B cell (primary cell): ENCODE measurements around the gene ADD3. TPM values are rescaled to one million over a fixed set of nuclear protein-coding genes. Genes with fewer than 3 reads are reported as not detected.

Source experiments
- ATAC-seq: fragments of 200-7000 bp; cut with Tn5 transposase; one replicate; pipeline ENCODE4 v1.10.0; 2021; ENCODE audit warnings: low read depth, mild to moderate bottlenecking, moderate number of reproducible peaks, moderate library complexity
- CTCF ChIA-PET: fragments of 350-600 bp; sonication (Branson Sonifier 250); formaldehyde crosslinking; loops from one replicate; lab custom pipeline; 2021; ENCODE audit warnings: antibody characterized with exemption, inconsistent platforms; lab: Charles Lee
- POLR2A ChIA-PET: fragments of 350-600 bp; sonication (Branson Sonifier 250); formaldehyde crosslinking; loops from one replicate; lab custom pipeline; 2021; ENCODE audit warnings: antibody characterized with exemption; lab: Charles Lee
- DNase-seq: peaks from one replicate; pipeline ENCODE4 v3.0.0; 2013
- H2AFZ ChIP-seq: 2 replicates; pipeline ENCODE4 v1.6.1; 2012; ENCODE audit warnings: mild to moderate bottlenecking, low read depth, low read length; ENCODE audit not compliant: insufficient read depth, poor library complexity, severe bottlenecking
- H3K27ac ChIP-seq, 2 donors: 1 replicate in 1 of 2; 2 replicates in 1 of 2; pipeline ENCODE4 v1.5.1; 2012 to 2013; ENCODE audit warnings: low read length in 2 of 2, mild to moderate bottlenecking in 2 of 2, moderate library complexity in 1 of 2
- H3K27me3 ChIP-seq, 4 experiments: fragments of 200-600 bp in 1 of 4; sonication (generic) in 1 of 4; replicated peaks in 1 of 4; 1 replicate in 2 of 4; 2 replicates in 2 of 4; pipeline versions ENCODE4 v1.6.1 to v1.7.0; 2013 to 2016; ENCODE audit warnings: low read length in 3 of 4, mild to moderate bottlenecking in 2 of 4, mixed read lengths in 1 of 4, moderate library complexity in 1 of 4; ENCODE audit not compliant: insufficient read depth in 4 of 4, control insufficient read depth in 3 of 4; ENCODE audit errors: control extremely low read depth in 1 of 4
- H3K36me3 ChIP-seq, 2 experiments: replicated peaks in 1 of 2; 1 replicate in 1 of 2; 2 replicates in 1 of 2; pipeline versions ENCODE4 v1.6.1 to v1.7.1; 2013; ENCODE audit warnings: low read length in 1 of 2; ENCODE audit not compliant: insufficient read depth in 2 of 2, control insufficient read depth in 1 of 2; ENCODE audit errors: control extremely low read depth in 1 of 2, extremely low read depth in 1 of 2
- H3K4me1 ChIP-seq, 2 donors: fragments of 200-600 bp in 1 of 2; sonication (generic) in 1 of 2; 1 replicate in 1 of 2; 2 replicates in 1 of 2; pipeline versions ENCODE4 v1.5.1 to v1.6.1; 2013 to 2017; ENCODE audit warnings: low read length in 2 of 2; ENCODE audit not compliant: control insufficient read depth in 2 of 2, insufficient read depth in 2 of 2
- H3K4me2 ChIP-seq: replicated peaks from 2 replicates; pipeline ENCODE3; 2012; ENCODE audit warnings: mild to moderate bottlenecking, low read depth, low read length; ENCODE audit not compliant: poor library complexity, severe bottlenecking
- H3K4me3 ChIP-seq, 5 experiments: fragments of 200-600 bp in 1 of 5; sonication (generic) in 1 of 5; 1 replicate in 3 of 5; 2 replicates in 2 of 5; pipeline versions ENCODE4 v1.5.1 to v1.7.0; 2011 to 2016; ENCODE audit warnings: low read length in 4 of 5, mild to moderate bottlenecking in 4 of 5, low read depth in 2 of 5, control low read depth in 1 of 5, moderate library complexity in 1 of 5; ENCODE audit not compliant: insufficient read depth in 1 of 5; ENCODE audit errors: control extremely low read depth in 1 of 5, extremely low read depth in 1 of 5
- H3K79me2 ChIP-seq: fragments of 200-600 bp; sonication (generic); one replicate; pipeline ENCODE4 v1.6.0; 2016; ENCODE audit warnings: low read length; ENCODE audit not compliant: control insufficient read depth, insufficient read depth
- H3K9ac ChIP-seq: fragments of 200-600 bp; sonication (generic); 2 replicates; pipeline ENCODE4 v1.6.1; 2017; ENCODE audit warnings: mild to moderate bottlenecking, low read length, moderate library complexity
- H3K9me3 ChIP-seq, 3 donors: one replicate each; pipeline versions ENCODE4 v1.6.1 to v1.7.1; 2013; ENCODE audit warnings: low read length in 2 of 3; ENCODE audit not compliant: control insufficient read depth in 2 of 3, insufficient read depth in 1 of 3; ENCODE audit errors: control extremely low read depth in 1 of 3
- H4K20me1 ChIP-seq: 2 replicates; pipeline ENCODE4 v1.6.0; 2012; ENCODE audit warnings: mild to moderate bottlenecking, low read length; ENCODE audit not compliant: insufficient read depth, control insufficient read depth, poor library complexity, severe bottlenecking
- H3K27ac Mint-ChIP-seq: one replicate; pipeline ENCODE4 v1.8.0; 2021; ENCODE audit warnings: mixed read lengths
- H3K27me3 Mint-ChIP-seq: one replicate; pipeline ENCODE4 v1.8.0; 2021; ENCODE audit warnings: mixed read lengths
- H3K4me1 Mint-ChIP-seq: one replicate; pipeline ENCODE4 v1.8.0; 2021; ENCODE audit warnings: mixed read lengths
- H3K4me3 Mint-ChIP-seq: one replicate; pipeline ENCODE4 v1.8.0; 2021; ENCODE audit warnings: mixed read lengths
- H3K9me3 Mint-ChIP-seq: one replicate; pipeline ENCODE4 v1.8.0; 2022; ENCODE audit warnings: mixed read lengths; ENCODE audit not compliant: insufficient read depth
- EZH2 ChIP-seq: IDR thresholded peaks from 2 replicates; pipeline ENCODE4 v1.6.1; 2012; ENCODE audit warnings: borderline replicate concordance, low read depth, mild to moderate bottlenecking, moderate library complexity, low read length; ENCODE audit not compliant: insufficient read depth, poor library complexity, severe bottlenecking
- intact Hi-C: fragments of 100-400 bp; cut with micrococcal nuclease; formaldehyde crosslinking; loops from one replicate; pipeline ENCODE4 v1.10.0; 2022
- polyA plus RNA-seq: library from polyadenylated mRNA; depleted of rRNA; stranded (reverse); fragments of >200 nt; gene quantifications from 2 replicates; pipeline ENCODE4 v1.2.3, GENCODE V29; 2012
- total RNA-seq, 2 donors: library from RNA; stranded (reverse); fragments of 120-200 nt in 1 of 2; gene quantifications; 1 replicate in 1 of 2; 2 replicates in 1 of 2; pipeline versions ENCODE4 v1.2.3 to v1.2.4, GENCODE V29; 2013 to 2022
- TF ChIP-seq, protein P1 (sequence below): fragments of 200-600 bp; IDR thresholded peaks from one replicate; pipeline ENCODE4 v1.8.0; 2022; ENCODE audit warnings: antibody characterized with exemption, mild to moderate bottlenecking

The ADD3 gene
- total and polyA plus RNA-seq, 2 donors (not counting 1 experiment from before 2014, with no cell fraction given), result 156 to 185 TPM

DNA sequence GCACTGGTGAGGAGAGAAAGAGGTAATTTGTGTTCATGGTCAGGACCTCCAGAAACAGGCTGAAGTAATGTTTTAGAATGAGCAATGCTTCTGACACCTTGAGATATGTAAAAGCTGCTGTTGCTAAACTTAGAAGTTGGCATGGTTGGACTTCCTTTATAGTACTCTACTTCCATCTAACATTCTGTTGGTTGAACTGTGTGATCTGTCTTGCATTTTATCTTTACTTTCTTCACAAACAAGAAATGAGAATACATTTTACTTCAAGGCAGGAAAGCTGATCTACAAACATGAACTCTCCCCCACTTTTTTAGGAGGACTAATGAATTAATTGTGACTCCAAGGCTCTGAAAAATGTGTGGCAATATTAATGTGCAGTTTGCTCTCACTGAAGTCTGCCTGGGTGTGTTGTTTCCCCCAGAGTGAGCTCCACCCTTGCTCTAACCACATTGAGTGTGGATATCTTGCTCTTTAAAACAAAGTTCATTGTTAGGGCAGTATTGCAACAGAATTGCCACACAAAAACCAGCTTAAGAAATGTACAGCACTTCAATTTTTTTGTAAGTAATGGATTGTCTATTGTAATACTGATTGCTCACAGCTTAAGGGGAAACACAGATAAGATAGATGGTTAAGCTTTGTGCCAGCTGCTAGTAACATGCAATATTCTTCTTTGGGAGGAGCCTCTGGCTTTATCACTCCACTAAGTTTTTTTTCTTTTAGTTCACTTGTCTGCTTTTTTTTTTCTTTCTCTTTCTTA is 69.0 kb downstream of the ADD3 start:
- Histone ChIP-seq H3K9ac (peak overlapping the region; percentile 71), H3K4me2 (peak overlapping the region; percentile 62), H3K27ac (peak overlapping the region; percentile 74 to 86), H4K20me1 (no peaks in the 10 kb centered on the region), H3K9me3 (peaks cover 0 to 2% (median 0%) of the 10 kb centered on the region in 3 donors), H3K4me1 (peaks cover 56 to 67% of the 10 kb centered on the region in 2 donors), H3K36me3 (peaks cover 2 to 4% of the 10 kb centered on the region in 2 experiments), H2AFZ (peak overlapping the region; percentile 25), H3K79me2 (peaks cover 89% of the 10 kb centered on the region), H3K27me3 (no peaks in the 10 kb centered on the region), H3K4me3 (peak overlapping the region; percentile 45 to 69 (median 59))
- H3K4me3 Mint-ChIP-seq, result peak overlapping the region; percentile 94
- H3K27ac Mint-ChIP-seq, result peak overlapping the region; percentile 99
- intact Hi-C loops, result loop anchor here (1.0 to 5.0 kb wide), 4 partner anchors 8 to 68 kb away; no protein-coding TSS in a partner anchor
- DNase-seq (peak; percentile 42), ATAC-seq (peak; percentile 67)
- ChIA-PET CTCF (interaction anchor here (0.7 to 2.4 kb wide), 14 partner anchors 8 to 193 kb away, joined by 3 to 8 read pairs (median 4); partner anchors contain the start of gene ADD3), POLR2A (interaction anchor here (0.6 to 1.4 kb wide), 4 partner anchors 8 to 102 kb away, joined by 4 to 12 read pairs (median 6); partner anchors contain the start of gene ADD3)
- TF ChIP-seq, protein P1, sequence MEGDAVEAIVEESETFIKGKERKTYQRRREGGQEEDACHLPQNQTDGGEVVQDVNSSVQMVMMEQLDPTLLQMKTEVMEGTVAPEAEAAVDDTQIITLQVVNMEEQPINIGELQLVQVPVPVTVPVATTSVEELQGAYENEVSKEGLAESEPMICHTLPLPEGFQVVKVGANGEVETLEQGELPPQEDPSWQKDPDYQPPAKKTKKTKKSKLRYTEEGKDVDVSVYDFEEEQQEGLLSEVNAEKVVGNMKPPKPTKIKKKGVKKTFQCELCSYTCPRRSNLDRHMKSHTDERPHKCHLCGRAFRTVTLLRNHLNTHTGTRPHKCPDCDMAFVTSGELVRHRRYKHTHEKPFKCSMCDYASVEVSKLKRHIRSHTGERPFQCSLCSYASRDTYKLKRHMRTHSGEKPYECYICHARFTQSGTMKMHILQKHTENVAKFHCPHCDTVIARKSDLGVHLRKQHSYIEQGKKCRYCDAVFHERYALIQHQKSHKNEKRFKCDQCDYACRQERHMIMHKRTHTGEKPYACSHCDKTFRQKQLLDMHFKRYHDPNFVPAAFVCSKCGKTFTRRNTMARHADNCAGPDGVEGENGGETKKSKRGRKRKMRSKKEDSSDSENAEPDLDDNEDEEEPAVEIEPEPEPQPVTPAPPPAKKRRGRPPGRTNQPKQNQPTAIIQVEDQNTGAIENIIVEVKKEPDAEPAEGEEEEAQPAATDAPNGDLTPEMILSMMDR, result no peak
- TF ChIP-seq EZH2, result no peak
- H3K4me1 Mint-ChIP-seq, result peaks cover 76% of the 10 kb centered on the region
- no peaks in the 10 kb centered on the region for H3K27me3 Mint-ChIP-seq
- peaks cover 2% of the 10 kb centered on the region for H3K9me3 Mint-ChIP-seq
